ENCODE results near the gene VSIG10. TPM values are rescaled to one million over a fixed set of nuclear protein-coding genes. Genes with fewer than 3 reads are reported as not detected.
A peak's percentile ranks its signal among the peaks of the same experiment; 100 is the strongest.
"Not testable (repeated sequence)": the region's sequence is repeated elsewhere in the genome, so short reads cannot be mapped to it uniquely, and the experiment has no call there.

Gene VSIG10
- total and polyA plus RNA-seq, 7 donors: 4.8 to 13.9 (median 10.7) TPM

DNA sequence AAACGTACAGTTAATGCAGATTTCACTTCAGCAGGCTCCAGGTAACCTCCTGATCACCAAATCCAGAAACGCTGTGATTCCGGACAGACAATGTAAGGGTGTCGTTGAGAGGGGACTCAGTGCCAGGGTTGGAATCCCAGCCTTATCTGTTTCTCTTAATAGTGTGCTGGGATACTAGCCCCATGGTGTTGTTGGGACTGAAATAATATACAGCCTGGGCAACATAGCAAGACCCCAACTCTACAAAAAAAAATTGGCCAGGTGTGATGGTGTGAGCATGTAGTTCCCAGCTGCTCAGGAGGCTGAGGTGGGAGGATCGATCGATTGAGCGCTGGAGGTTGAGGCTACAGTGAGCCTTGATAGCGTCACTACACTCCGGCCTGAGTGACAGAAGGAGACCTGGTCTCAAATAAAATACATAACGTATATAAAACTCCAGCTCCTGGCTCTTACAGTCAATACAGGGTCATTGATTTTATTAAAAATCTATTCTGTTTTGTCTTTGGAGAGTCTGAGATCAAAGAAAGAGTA, 33.4 kb upstream of the VSIG10 start:
- H3K4me1 ChIP-seq: peaks cover 8% of the 10 kb centered on the region
- intact Hi-C loops (cut with DNase I): no loop called here

DNA sequence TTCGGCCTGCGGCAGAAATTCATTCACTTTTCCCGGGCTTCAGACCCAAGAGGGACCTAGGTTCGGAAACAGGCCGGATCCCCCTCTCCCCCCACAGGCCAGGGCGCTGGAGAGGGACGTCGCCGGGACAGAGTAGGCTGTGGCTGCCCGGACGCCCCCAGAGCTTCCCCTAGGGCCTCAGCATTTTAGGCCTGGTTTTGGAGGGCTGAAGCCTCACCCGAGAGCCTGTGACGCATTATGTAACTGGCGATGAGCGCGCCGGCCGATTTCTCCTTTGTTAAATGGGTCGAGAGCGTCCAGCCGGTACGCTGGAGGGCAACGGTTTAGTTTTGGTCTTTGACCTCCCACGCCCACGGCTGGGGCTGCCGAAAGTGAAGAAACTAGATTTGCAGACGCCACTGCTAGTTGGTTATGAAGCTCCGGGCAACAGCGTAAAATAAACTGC, 32.8 kb upstream of the VSIG10 start:
- no peaks in the 10 kb centered on the region for H3K9me3 ChIP-seq
- peak overlapping the region; percentile 90 for H3K27ac ChIP-seq
- intact Hi-C loops (cut with DNase I): no loop called here
- peak; percentile 29 to 58 (median 40) for ATAC-seq
- WGBS, 3 donors: 1 to 3% (median 2%) methylated on average over 27 to 29 of the region's 29 CpGs
- DNase-seq: peak; percentile 49 to 74
- peaks cover 9 to 39% of the 10 kb centered on the region in 2 donors for H3K36me3 ChIP-seq (ENCODE audit: insufficient read depth in 1 of 2, low read depth in 1 of 2)
- no peak for TF ChIP-seq CTCF (IDR thresholded peaks at IDR 0.05)
- H3K27me3 ChIP-seq (ENCODE audit: insufficient read depth in 3 of 3, low read length in 2 of 3): no peaks in the 10 kb centered on the region
- H3K4me1 ChIP-seq: peaks cover 8% of the 10 kb centered on the region
- H3K4me3 ChIP-seq: peak overlapping the region; percentile 92

More for the DNA sequence above, 33.4 kb upstream of the VSIG10 start:
- TF ChIP-seq CTCF (IDR thresholded peaks at IDR 0.05): no peak
- Histone ChIP-seq H3K4me3 (peak overlapping the region; percentile 92), H3K36me3 (ENCODE audit: insufficient read depth in 1 of 2, low read depth in 1 of 2) (peaks cover 9 to 45% of the 10 kb centered on the region in 2 donors), H3K27ac (peak overlapping the region; percentile 90), H3K27me3 (ENCODE audit: insufficient read depth in 3 of 3, low read length in 2 of 3) (no peaks in the 10 kb centered on the region), H3K9me3 (no peaks in the 10 kb centered on the region)
- 71 to 88% (median 77%) methylated on average over 10 of the region's 10 CpGs for WGBS, 3 donors
- DNase-seq (no peak), ATAC-seq (no peak)

DNA sequence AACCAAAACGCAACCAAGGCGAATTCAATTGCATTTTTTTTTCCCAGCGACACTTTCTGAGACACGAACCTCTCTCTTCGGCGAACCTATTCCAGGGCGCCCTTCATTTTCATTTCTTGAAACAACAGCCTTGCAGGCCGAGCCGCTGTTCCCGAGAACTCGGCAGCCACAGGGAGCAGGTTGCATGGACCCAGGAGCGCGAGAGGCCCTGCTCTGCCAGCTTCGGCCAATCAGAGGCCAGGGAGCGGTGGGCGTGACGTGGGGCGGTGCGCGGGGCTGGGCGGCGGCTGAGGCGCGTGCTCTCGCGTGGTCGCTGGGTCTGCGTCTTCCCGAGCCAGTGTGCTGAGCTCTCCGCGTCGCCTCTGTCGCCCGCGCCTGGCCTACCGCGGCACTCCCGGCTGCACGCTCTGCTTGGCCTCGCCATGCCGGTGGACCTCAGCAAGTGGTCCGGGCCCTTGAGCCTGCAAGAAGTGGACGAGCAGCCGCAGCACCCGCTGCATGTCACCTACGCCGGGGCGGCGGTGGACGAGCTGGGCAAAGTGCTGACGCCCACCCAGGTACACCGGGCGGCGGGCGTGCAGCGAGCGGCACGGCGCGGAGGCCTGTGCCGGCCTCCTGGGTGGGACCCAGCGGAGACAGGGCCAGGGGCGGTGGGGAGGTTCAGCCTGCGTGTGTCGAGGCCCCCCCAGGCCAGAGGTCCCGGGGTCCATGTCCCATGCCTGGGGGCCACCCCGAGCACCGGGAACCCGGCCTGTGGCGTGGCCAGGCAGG, 32.2 kb upstream of the VSIG10 start, which contains the start of gene PEBP1:
Gene PEBP1, plus strand, starts transcription at position 337 of the 771 bp plus-strand sequence. Its CDS starts 86 bp downstream, at position 423.
- intact Hi-C loops (cut with DNase I): no loop called here

GRCh38 chr12:118129436-118129835, 25.6 kb upstream of the VSIG10 start:
- 97 to 98% (median 97%) methylated on average over 5 of the region's 5 CpGs for WGBS, 3 donors
- H3K4me3 ChIP-seq; H3K27me3 ChIP-seq (ENCODE audit: insufficient read depth in 3 of 3, low read length in 2 of 3); H3K4me1 ChIP-seq; ATAC-seq; DNase-seq; H3K9me3 ChIP-seq; H3K27ac ChIP-seq; H3K36me3 ChIP-seq (ENCODE audit: insufficient read depth in 1 of 2, low read depth in 1 of 2): not testable (repeated sequence)
- intact Hi-C loops (cut with DNase I): loop anchor here in 1 of 2 donors (10.0 kb wide), 1 partner anchor 245 kb away; the partner anchor contains the start of genes SUDS3 and TAOK3

More for the DNA sequence above, 32.2 kb upstream of the VSIG10 start, which contains the start of gene PEBP1:
- 0 to 1% (median 1%) methylated on average over 52 to 70 of the region's 70 CpGs for whole genome bisulfite sequencing, 3 donors
- no peaks in the 10 kb centered on the region for H3K27me3 ChIP-seq (ENCODE audit: insufficient read depth in 3 of 3, low read length in 2 of 3)
- TF ChIP-seq CTCF (IDR thresholded peaks at IDR 0.05): no peak
- peak; percentile 95 to 97 for DNase-seq
- peak within 1 kb of the TSS; percentile 90 for H3K27ac ChIP-seq
- H3K36me3 ChIP-seq (ENCODE audit: insufficient read depth in 1 of 2, low read depth in 1 of 2): peaks cover 6 to 33% of the 10 kb centered on the region in 2 donors
- peak within 1 kb of the TSS; percentile 92 for H3K4me3 ChIP-seq
- H3K4me1 ChIP-seq: peaks cover 8% of the 10 kb centered on the region
- ATAC-seq: peak; percentile 94 to 98 (median 96)
- H3K9me3 ChIP-seq: no peaks in the 10 kb centered on the region

DNA sequence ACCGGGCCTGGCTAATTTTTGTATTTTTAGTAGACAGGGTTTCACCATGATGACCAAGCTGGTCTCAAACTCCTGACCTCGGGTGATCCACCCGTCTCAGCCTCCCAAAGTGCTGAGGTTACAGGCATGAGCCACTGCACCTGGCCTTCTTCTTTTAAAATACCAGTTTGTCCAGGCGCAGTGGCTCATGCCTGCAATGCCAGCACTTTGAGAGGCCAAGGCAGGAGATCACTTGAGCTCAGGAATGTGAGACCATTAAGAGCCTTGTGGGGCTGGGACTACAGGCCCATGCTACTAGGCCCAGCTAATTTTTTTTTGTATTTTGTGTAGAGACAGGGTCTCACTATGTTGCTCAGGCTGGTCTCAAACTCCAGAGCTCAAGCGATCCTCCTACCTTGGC, 24.1 kb upstream of the VSIG10 start:
- H3K27me3 ChIP-seq (ENCODE audit: insufficient read depth in 3 of 3, low read length in 2 of 3): no peaks in the 10 kb centered on the region
- H3K4me1 ChIP-seq: no peaks in the 10 kb centered on the region
- no peaks in the 10 kb centered on the region for H3K36me3 ChIP-seq (ENCODE audit: insufficient read depth in 1 of 2, low read depth in 1 of 2)
- TF ChIP-seq CTCF (IDR thresholded peaks at IDR 0.05): no peak
- no peak overlapping the region for H3K4me3 ChIP-seq
- no peaks in the 10 kb centered on the region for H3K9me3 ChIP-seq
- 88 to 96% (median 92%) methylated on average over 5 of the region's 5 CpGs for WGBS, 3 donors
- DNase-seq (no peak), ATAC-seq (no peak)
- no peak overlapping the region for H3K27ac ChIP-seq
- intact Hi-C loops (cut with DNase I): loop anchor here in 1 of 2 donors (10.0 kb wide), 1 partner anchor 247 kb away; the partner anchor contains the start of genes SUDS3 and TAOK3

All from psoas muscle (tissue), 8 donors.